Activated T-cell treated with anti-CD3 and anti-CD28 coated beads for 24 hours (primary cell): ENCODE measurements around the gene FGB.
"Not testable (repeated sequence)": the region's sequence is repeated elsewhere in the genome, so short reads cannot be mapped to it uniquely, and the experiment has no call there.

Experiments
- DNase-seq: peaks from one replicate; pipeline ENCODE4 v3.0.0-alpha.2; 2020; ENCODE audit warnings: low read depth

Gene FGB

GRCh38 chr4:154566639-154567204, 3.9 kb downstream of the FGB start:
- DNase-seq, result no peak

- no peak for DNase-seq
Observed at GRCh38 chr4:154569028-154569427, 6.2 kb downstream of the FGB start.

- DNase-seq, result no peak
Observed at GRCh38 chr4:154569584-154569983, 6.8 kb downstream of the FGB start.

- DNase-seq, result no peak
Observed at GRCh38 chr4:154573190-154573870, 10.5 kb downstream of the FGB start.

GRCh38 chr4:154574311-154574710, 11.5 kb downstream of the FGB start:
- DNase-seq, result no peak

GRCh38 chr4:154577324-154577723, 14.5 kb downstream of the FGB start:
- DNase-seq, result no peak

- no peak for DNase-seq
Observed at GRCh38 chr4:154578919-154579318, 16.1 kb downstream of the FGB start.

GRCh38 chr4:154579927-154580326, 17.1 kb downstream of the FGB start:
- DNase-seq, result no peak

GRCh38 chr4:154582723-154583122, 19.9 kb downstream of the FGB start:
- no peak for DNase-seq

GRCh38 chr4:154583230-154583629, 20.4 kb downstream of the FGB start:
- DNase-seq, result no peak

GRCh38 chr4:154583677-154584076, 20.9 kb downstream of the FGB start:
- no peak for DNase-seq

- no peak for DNase-seq
Observed at GRCh38 chr4:154584259-154584658, 21.4 kb downstream of the FGB start.

- DNase-seq, result no peak
Observed at GRCh38 chr4:154585369-154586018, 22.7 kb downstream of the FGB start.

GRCh38 chr4:154586296-154587033, 23.7 kb downstream of the FGB start:
- DNase-seq, result no peak

- DNase-seq, result no peak
Observed at GRCh38 chr4:154588198-154588597, 25.4 kb downstream of the FGB start.

GRCh38 chr4:154589296-154590197, 26.7 kb downstream of the FGB start:
- DNase-seq, result no peak

- DNase-seq, result no peak
Observed at GRCh38 chr4:154590329-154591006, 27.7 kb downstream of the FGB start, which contains the start of gene FGA. Gene FGA, minus strand, starts transcription at chr4:154590742. Its CDS starts 55 bp downstream, at chr4:154590687.

GRCh38 chr4:154591890-154592289, 29.1 kb downstream of the FGB start:
- no peak for DNase-seq

- DNase-seq, result no peak
Observed at GRCh38 chr4:154593868-154594267, 31.1 kb downstream of the FGB start.

- DNase-seq, result not testable (repeated sequence)
Observed at GRCh38 chr4:154594343-154594742, 31.5 kb downstream of the FGB start.

- DNase-seq, result no peak
Observed at GRCh38 chr4:154595807-154596206, 33.0 kb downstream of the FGB start.
